Measurements from ENCODE around the gene FAM222A. TPM values are rescaled to one million over a fixed set of nuclear protein-coding genes. Genes with fewer than 3 reads are reported as not detected.

The FAM222A gene
- total and polyA plus RNA-seq, 2 experiments from 2014 or later = 0.97 TPM; not detected in 1

DNA sequence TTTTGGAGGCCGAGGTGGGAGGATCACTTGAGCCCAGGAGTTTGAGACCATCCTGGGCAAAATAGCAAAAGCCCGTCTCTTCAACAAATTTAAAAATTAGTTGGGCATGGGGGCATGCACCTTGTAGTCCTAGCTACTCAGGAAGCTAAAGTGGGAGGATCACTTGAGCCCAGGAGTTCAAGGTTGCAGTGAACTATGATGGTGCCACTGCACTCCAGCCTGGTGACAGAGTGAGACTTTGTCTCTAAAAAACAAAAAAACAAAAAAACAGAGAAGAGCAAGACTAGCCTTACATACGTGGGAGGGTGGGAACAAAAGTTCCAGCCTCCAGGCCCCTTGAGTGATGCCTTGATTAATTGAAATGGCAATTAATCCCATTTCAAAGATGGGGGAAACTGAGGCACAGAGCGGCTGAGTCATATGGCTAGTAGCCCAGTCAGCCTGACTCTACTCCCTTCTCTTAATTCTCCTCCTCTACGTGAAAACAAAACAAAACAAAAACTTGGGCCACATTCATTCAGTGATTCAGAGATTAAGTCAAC, 3.3 kb upstream of the FAM222A start:
- Histone ChIP-seq H3K27me3 (replicated peaks; ENCODE audit: insufficient read depth) (peaks cover 18% of the 10 kb centered on the region), H2AFZ (no peak overlapping the region), H3F3A (ENCODE audit: insufficient read depth) (no peaks in the 10 kb centered on the region), H3K9me2 (ENCODE audit: insufficient read depth) (no peaks in the 10 kb centered on the region), H4K20me1 (ENCODE audit: insufficient read depth) (no peaks in the 10 kb centered on the region), H3K36me3 (ENCODE audit: low read depth) (no peaks in the 10 kb centered on the region), H3K4me2 (ENCODE audit: unreplicated experiment) (no peak overlapping the region), H3K4me1 (ENCODE audit: insufficient read depth) (no peaks in the 10 kb centered on the region), H3K9ac (no peak overlapping the region), H3K79me2 (ENCODE audit: insufficient read depth) (no peaks in the 10 kb centered on the region), H3K4me3 (no peak overlapping the region), H3K27ac (no peak overlapping the region), H3K9me3 (ENCODE audit: low read depth) (no peaks in the 10 kb centered on the region)
- no peak for DNase-seq
- TF ChIP-seq EZH2 (IDR thresholded peaks at IDR 0.05; ENCODE audit: insufficient read depth, poor library complexity, severe bottlenecking) (no peak), EZH2phosphoT487 (IDR thresholded peaks at IDR 0.05; ENCODE audit: insufficient read depth, low read depth) (no peak)
- WGBS, 2 experiments (ENCODE audit: low coverage in 1 of 2, low lambda C conversion rate in 2 of 2, missing lambda C conversion rate in 2 of 2) = 71 to 77% methylated on average over 5 of the region's 5 CpGs
- in situ Hi-C loops (cut with MboI) = no loop called here

DNA sequence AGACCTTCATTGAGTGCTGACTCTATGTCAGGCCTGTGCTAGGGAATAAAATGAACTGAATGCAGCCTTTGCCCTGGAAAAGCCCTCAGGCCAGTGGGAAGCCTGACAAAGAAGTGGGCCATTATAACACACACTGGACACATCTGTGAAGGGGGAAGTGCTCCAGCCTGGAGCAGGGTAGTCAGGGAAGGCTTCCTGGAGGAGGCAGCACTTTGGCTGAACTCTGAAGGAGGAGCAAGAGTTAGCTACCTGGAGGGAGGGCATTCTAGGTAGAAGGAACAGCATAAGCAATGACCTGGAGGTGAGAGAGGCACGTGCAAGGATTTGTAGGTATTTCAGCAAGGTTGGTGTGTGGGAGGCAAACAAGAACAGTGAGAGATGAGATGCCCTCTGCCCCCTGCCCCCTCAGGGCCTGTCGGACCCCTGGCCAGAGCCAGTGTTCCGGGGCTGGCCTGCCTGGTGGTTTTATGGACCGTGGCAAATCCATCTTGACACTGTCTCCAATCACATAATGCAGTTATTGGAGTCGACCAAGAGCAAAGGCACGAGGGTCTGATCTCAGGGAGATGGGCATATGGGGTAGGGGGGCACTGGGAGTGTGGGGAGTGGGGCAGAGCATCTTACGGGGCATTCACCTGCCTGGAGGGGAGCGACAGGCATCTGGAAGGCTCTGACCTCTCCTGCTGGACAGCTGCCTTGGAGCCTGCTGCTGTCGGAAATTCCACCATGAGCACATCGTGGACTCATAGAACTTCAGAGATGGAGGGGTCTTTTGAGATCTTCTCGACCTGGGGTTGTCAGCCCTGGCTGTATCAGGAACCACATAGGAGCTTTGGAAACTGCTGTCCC, 2.7 kb upstream of the FAM222A start:
- Histone ChIP-seq H3K9ac (no peak overlapping the region), H3K9me3 (ENCODE audit: low read depth) (no peaks in the 10 kb centered on the region), H3K79me2 (ENCODE audit: insufficient read depth) (no peaks in the 10 kb centered on the region), H2AFZ (no peak overlapping the region), H3K4me1 (ENCODE audit: insufficient read depth) (no peaks in the 10 kb centered on the region), H3K27ac (no peak overlapping the region), H3K4me3 (no peak overlapping the region), H3K27me3 (replicated peaks; ENCODE audit: insufficient read depth) (peaks cover 19% of the 10 kb centered on the region), H3K36me3 (ENCODE audit: low read depth) (no peaks in the 10 kb centered on the region), H3F3A (ENCODE audit: insufficient read depth) (no peaks in the 10 kb centered on the region), H3K4me2 (ENCODE audit: unreplicated experiment) (no peak overlapping the region), H3K9me2 (ENCODE audit: insufficient read depth) (no peaks in the 10 kb centered on the region), H4K20me1 (ENCODE audit: insufficient read depth) (no peaks in the 10 kb centered on the region)
- TF ChIP-seq EZH2phosphoT487 (IDR thresholded peaks at IDR 0.05; ENCODE audit: insufficient read depth, low read depth) (no peak), EZH2 (IDR thresholded peaks at IDR 0.05; ENCODE audit: insufficient read depth, poor library complexity, severe bottlenecking) (no peak)
- DNase-seq = peak; percentile 49
- 26 to 29% methylated on average over 11 of the region's 11 CpGs for WGBS, 2 experiments (ENCODE audit: low coverage in 1 of 2, low lambda C conversion rate in 2 of 2, missing lambda C conversion rate in 2 of 2)
- in situ Hi-C loops (cut with MboI) = no loop called here

DNA sequence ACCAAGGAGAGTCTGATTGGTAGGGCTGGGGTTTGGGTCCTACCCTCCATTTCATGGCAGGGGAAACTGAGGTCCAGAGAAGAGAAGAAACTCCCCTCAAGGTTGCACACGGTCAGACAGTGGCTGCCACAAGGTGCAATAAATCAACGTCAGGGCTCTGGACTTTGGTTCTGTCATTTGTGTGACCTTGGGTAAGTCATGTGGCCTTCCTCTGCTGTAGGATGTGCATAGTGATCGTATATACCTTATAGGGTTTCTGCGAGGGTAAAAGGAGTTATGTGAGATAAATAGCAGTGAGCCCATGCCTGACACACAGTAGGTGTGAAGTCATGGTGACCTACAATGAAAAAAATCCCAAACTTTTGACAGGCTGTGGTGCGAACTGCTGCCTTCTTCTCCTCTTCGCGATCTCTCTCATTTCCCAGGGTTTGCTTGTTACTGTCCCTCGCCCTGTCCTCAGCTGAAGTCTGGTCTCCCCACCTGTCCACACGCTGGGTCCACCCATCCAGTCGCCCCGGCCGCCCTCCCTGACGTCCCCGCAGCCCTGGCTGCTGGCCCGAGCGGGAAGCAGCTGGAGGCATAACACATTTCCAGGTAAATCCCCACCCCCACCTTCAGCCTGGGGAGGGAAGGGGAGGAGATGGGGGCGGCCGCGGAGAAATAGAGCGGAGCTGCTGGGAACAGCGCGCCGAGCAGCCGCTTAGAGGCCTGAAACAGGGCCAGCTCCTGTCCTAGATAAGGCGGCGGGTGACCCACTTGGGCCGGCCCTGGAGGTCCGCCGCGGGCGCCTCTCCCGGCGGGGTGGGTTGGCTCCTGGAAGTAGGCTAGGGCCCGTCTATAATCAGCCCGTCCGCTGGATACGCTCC, 1.8 kb upstream of the FAM222A start:
- no peaks in the 10 kb centered on the region for H3K79me2 ChIP-seq (ENCODE audit: insufficient read depth)
- TF ChIP-seq EZH2phosphoT487 (IDR thresholded peaks at IDR 0.05; ENCODE audit: insufficient read depth, low read depth) (no peak), EZH2 (IDR thresholded peaks at IDR 0.05; ENCODE audit: insufficient read depth, poor library complexity, severe bottlenecking) (peak; percentile 3)
- 25 to 29% methylated on average over 37 of the region's 37 CpGs for WGBS, 2 experiments (ENCODE audit: low coverage in 1 of 2, low lambda C conversion rate in 2 of 2, missing lambda C conversion rate in 2 of 2)
- H3K4me3 ChIP-seq = no peak overlapping the region
- no peaks in the 10 kb centered on the region for H3K9me3 ChIP-seq (ENCODE audit: low read depth)
- in situ Hi-C loops (cut with MboI) = no loop called here
- no peak for DNase-seq
- H3K27me3 ChIP-seq (replicated peaks; ENCODE audit: insufficient read depth) = peaks cover 22% of the 10 kb centered on the region
- H3K9me2 ChIP-seq (ENCODE audit: insufficient read depth) = no peaks in the 10 kb centered on the region
- no peaks in the 10 kb centered on the region for H4K20me1 ChIP-seq (ENCODE audit: insufficient read depth)
- H2AFZ ChIP-seq = no peak overlapping the region
- no peak overlapping the region for H3K9ac ChIP-seq
- no peak overlapping the region for H3K27ac ChIP-seq
- no peaks in the 10 kb centered on the region for H3K36me3 ChIP-seq (ENCODE audit: low read depth)
- H3K4me1 ChIP-seq (ENCODE audit: insufficient read depth) = no peaks in the 10 kb centered on the region
- no peaks in the 10 kb centered on the region for H3F3A ChIP-seq (ENCODE audit: insufficient read depth)
- no peak overlapping the region for H3K4me2 ChIP-seq (ENCODE audit: unreplicated experiment)

DNA sequence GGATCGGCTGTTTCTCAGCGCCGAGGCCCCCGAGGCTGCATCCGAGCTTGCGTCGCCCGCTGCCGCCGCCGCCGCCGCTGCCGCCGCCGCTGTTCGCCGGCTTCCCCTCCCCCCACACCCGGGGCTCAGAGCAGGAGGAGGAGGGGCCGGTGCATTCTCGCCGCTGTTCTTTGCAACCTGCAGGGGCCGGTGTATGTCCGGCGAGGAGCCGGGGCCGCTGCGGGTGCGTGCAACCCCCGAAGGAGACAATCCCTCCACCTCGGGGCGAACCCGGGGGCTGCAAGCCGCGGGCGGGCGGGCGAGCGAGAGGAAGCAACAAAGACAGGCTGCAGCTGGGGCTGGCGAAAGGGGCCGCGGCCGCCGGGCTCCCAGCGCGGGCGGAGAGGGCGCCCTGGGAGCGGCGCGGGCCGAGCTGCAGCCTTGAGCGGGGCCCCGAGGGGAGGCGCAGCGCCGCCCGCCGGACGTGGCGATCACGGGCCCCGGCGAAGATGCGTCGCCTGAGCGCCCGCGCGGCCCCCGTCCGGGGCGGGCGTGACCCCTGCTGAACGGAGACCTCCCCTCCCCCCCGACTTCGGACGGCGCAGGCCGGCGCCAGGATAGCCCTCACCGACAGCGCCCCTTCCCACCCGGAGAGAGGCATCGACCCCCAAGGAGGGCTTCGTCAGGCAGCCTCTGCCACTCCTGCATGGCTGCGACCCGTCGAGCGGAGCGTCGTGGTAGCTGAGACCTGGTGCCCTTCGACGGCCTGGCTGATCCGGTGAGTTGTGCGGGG, 702 bp downstream of the FAM222A start:
- peak; percentile 69 for DNase-seq
- Histone ChIP-seq H3F3A (ENCODE audit: insufficient read depth) (no peaks in the 10 kb centered on the region), H3K27ac (no peak overlapping the region), H3K4me1 (ENCODE audit: insufficient read depth) (no peaks in the 10 kb centered on the region), H4K20me1 (ENCODE audit: insufficient read depth) (no peaks in the 10 kb centered on the region), H3K79me2 (ENCODE audit: insufficient read depth) (no peaks in the 10 kb centered on the region), H3K27me3 (replicated peaks; ENCODE audit: insufficient read depth) (peaks cover 27% of the 10 kb centered on the region), H3K9ac (peak overlapping the region; percentile 57), H3K4me2 (ENCODE audit: unreplicated experiment) (peak overlapping the region; percentile 81), H3K9me2 (ENCODE audit: insufficient read depth) (no peaks in the 10 kb centered on the region), H2AFZ (peak overlapping the region; percentile 81), H3K4me3 (peak overlapping the region; percentile 73), H3K36me3 (ENCODE audit: low read depth) (no peaks in the 10 kb centered on the region), H3K9me3 (ENCODE audit: low read depth) (no peaks in the 10 kb centered on the region)
- WGBS, 2 experiments (ENCODE audit: low coverage in 1 of 2, low lambda C conversion rate in 2 of 2, missing lambda C conversion rate in 2 of 2) = 3 to 4% methylated on average over 52 to 68 of the region's 96 CpGs
- no peak for TF ChIP-seq EZH2phosphoT487 (IDR thresholded peaks at IDR 0.05; ENCODE audit: insufficient read depth, low read depth)
- TF ChIP-seq EZH2 (IDR thresholded peaks at IDR 0.05; ENCODE audit: insufficient read depth, poor library complexity, severe bottlenecking) = no peak
- in situ Hi-C loops (cut with MboI) = no loop called here

All from GM23248 (cell line).